ENCODE results near the gene NPSR1.
"Not testable (repeated sequence)": the region's sequence is repeated elsewhere in the genome, so short reads cannot be mapped to it uniquely, and the experiment has no call there.

DNA sequence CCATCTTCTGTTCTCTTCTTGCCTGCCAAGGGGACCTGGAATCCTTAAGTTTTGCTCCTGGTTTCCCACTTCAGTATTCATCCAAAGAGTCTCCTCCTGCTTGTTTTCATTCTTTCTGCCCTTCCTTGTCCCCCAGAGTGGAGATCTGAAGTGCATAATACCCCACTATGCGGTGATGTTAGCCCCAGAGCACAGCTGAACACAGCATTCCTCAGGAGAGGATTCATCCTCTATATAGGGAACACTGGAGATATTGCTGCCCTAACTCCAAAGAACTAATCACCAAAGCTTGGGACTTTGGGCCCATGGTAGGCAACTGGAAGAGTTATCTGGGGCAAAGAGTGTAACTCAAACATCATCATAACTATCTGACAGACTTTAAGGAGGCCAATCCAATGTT is 201.3 kb downstream of the NPSR1 start:
- TF ChIP-seq POLR2AphosphoS5, EP300 (IDR thresholded peaks at IDR 0.05): not testable (repeated sequence)
